Measurements from ENCODE around the gene TMPRSS4. TPM values are rescaled to one million over a fixed set of nuclear protein-coding genes. Genes with fewer than 3 reads are reported as not detected.

The TMPRSS4 gene
- polyA plus RNA-seq, 1 of the 3 experiments (the other 2 are of a cell fraction), result not detected

DNA sequence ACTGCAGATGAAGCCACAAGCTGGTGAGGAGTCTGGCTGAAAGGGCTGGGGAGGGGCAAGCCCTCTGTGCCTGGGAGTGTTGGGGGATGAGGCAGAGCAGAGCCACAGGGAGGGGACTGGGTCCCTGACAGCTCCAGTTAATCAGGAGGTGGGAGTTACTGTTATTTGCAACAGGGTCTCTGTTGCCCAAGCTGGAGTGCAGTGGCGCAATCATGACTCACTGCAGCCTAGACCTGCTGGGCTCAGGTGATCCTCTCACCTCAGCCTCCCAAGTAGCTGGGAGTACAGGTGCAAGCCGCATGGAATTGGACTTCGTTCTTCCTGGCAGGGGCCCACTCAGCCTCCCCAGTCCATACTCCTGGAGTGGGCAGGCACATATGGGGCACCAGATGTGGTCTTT, 91.9 kb downstream of the TMPRSS4 start:
- Histone ChIP-seq H3F3A (replicated peaks; ENCODE audit: insufficient read depth) (no peaks in the 10 kb centered on the region), H3K4me2 (no peak overlapping the region), H4K20me1 (ENCODE audit: insufficient read depth) (no peaks in the 10 kb centered on the region), H3K36me3 (replicated peaks in 1 of 2; ENCODE audit: control insufficient read depth in 1 of 2, insufficient read depth in 2 of 2, low read length in 1 of 2) (no peaks in the 10 kb centered on the region), H2AFZ (ENCODE audit: low read depth) (no peak overlapping the region), H3K4me1 (ENCODE audit: control insufficient read depth in 1 of 2, insufficient read depth in 2 of 2, low read depth in 1 of 2, low read length in 1 of 2) (peaks cover 0 to 2% of the 10 kb centered on the region in 2 experiments; a peak in 1 of 4 replicates), H3K9ac (no peak overlapping the region), H3K27ac (ENCODE audit: low read depth in 2 of 2, low read length in 1 of 2) (no peak overlapping the region), H3K9me3 (no peaks in the 10 kb centered on the region), H3K4me3 (ENCODE audit: low read depth in 2 of 2, low read length in 1 of 2) (no peak overlapping the region), H3K27me3 (ENCODE audit: insufficient read depth) (peaks cover 30% of the 10 kb centered on the region), H3K79me2 (ENCODE audit: insufficient read depth) (no peaks in the 10 kb centered on the region), H3K9me2 (no peaks in the 10 kb centered on the region)
- 67% methylated on average over 2 of the region's 3 CpGs for WGBS (ENCODE audit: low lambda C conversion rate)
- DNase-seq, result no peak
- POLR2A ChIA-PET, result no interaction called here
- CTCF ChIA-PET, result interaction anchor here (1.1 to 6.3 kb wide), 2 partner anchors 12 to 25 kb away, joined by 3 to 246 read pairs; no protein-coding TSS in a partner anchor
- TF ChIP-seq POLR2AphosphoS5 (IDR thresholded peaks at IDR 0.05; ENCODE audit: low read depth, low read length) (no peak), IRF3 (IDR thresholded peaks at IDR 0.05; ENCODE audit: low read depth, low read length) (no peak), MXI1 (IDR thresholded peaks at IDR 0.05; ENCODE audit: low read depth, low read length) (no peak), RAD21 (IDR thresholded peaks at IDR 0.05; ENCODE audit: low read length) (no peak), TAF1 (IDR thresholded peaks at IDR 0.05; ENCODE audit: borderline replicate concordance, low read depth, low read length) (no peak), FOXJ3 (CRISPR knock-in tag; IDR thresholded peaks at IDR 0.05) (no peak), ELF1 (IDR thresholded peaks at IDR 0.05) (no peak), MEF2A (IDR thresholded peaks at IDR 0.05; ENCODE audit: borderline replicate concordance, low read depth) (no peak), TEAD4 (IDR thresholded peaks at IDR 0.05; ENCODE audit: borderline replicate concordance, insufficient read depth) (no peak)
- TF ChIP-seq, protein P1, sequence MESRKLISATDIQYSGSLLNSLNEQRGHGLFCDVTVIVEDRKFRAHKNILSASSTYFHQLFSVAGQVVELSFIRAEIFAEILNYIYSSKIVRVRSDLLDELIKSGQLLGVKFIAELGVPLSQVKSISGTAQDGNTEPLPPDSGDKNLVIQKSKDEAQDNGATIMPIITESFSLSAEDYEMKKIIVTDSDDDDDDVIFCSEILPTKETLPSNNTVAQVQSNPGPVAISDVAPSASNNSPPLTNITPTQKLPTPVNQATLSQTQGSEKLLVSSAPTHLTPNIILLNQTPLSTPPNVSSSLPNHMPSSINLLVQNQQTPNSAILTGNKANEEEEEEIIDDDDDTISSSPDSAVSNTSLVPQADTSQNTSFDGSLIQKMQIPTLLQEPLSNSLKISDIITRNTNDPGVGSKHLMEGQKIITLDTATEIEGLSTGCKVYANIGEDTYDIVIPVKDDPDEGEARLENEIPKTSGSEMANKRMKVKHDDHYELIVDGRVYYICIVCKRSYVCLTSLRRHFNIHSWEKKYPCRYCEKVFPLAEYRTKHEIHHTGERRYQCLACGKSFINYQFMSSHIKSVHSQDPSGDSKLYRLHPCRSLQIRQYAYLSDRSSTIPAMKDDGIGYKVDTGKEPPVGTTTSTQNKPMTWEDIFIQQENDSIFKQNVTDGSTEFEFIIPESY (IDR thresholded peaks at IDR 0.05; ENCODE audit: borderline replicate concordance, low read depth), result no peak

DNA sequence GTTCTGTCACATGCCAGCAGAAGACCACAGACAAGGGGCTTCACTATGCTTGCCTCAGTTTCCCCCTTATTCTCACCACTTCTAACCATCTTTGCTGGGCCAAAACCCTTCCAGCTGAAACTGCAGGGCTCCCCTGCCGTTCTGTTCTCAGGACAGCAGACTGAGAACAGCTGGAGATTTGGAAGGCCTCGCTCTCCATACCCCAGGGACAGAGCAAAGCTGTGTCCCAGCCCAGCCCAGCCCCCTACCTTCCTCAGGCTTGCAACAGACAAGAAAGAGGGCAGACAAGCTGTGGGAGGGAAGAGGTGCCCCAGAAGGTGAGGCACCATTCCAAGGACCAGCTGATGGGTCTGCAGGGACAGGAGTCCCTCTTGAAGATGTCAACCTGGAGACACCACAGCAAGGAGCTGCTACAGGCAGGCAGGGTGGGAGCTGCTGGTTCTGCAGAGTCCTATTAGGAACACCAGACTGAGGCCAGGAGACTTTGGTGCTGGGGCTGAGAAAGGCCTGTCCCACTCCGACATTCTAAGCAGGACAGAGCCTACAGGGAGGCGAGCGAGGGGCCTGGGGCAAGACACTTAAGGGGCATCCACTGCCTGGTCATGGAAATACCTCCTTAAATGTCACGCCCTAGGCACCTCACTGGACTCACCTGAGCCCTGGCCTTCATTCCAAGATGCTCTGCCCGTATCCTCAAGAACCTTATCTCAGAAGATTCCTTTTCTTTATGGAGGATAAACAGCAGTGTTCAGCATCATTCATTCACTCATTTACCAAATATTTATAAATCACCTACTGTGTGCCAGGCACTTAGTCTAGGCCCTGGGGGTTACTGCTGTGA, 92.6 kb downstream of the TMPRSS4 start:
- ChIA-PET CTCF (interaction anchor here (1.1 to 6.3 kb wide), 3 partner anchors 13 to 29 kb away, joined by 3 to 246 read pairs (median 15); no protein-coding TSS in a partner anchor), POLR2A (interaction anchor here (1.2 kb wide), 1 partner anchor 14 kb away, joined by 3 read pairs; no protein-coding TSS in a partner anchor)
- no peaks in the 10 kb centered on the region for H3K79me2 ChIP-seq (ENCODE audit: insufficient read depth)
- no peaks in the 10 kb centered on the region for H4K20me1 ChIP-seq (ENCODE audit: insufficient read depth)
- peaks cover 0 to 2% of the 10 kb centered on the region in 2 experiments; a peak in 1 of 4 replicates for H3K4me1 ChIP-seq (ENCODE audit: control insufficient read depth in 1 of 2, insufficient read depth in 2 of 2, low read depth in 1 of 2, low read length in 1 of 2)
- H2AFZ ChIP-seq (ENCODE audit: low read depth), result no peak overlapping the region
- no peak overlapping the region for H3K27ac ChIP-seq (ENCODE audit: low read depth in 2 of 2, low read length in 1 of 2)
- 25% methylated on average over 5 of the region's 7 CpGs for WGBS (ENCODE audit: low lambda C conversion rate)
- TF ChIP-seq GATA2 (CRISPR knock-in tag; IDR thresholded peaks at IDR 0.05) (no peak), EP300 (IDR thresholded peaks at IDR 0.05; ENCODE audit: borderline replicate concordance in 1 of 2, low read depth in 1 of 2, low read length in 1 of 2) (no peak), NFIC (IDR thresholded peaks at IDR 0.05; ENCODE audit: borderline replicate concordance) (no peak), CHD2 (IDR thresholded peaks at IDR 0.05; ENCODE audit: low read length, partially characterized antibody) (no peak), MEF2A (IDR thresholded peaks at IDR 0.05; ENCODE audit: borderline replicate concordance, low read depth) (no peak), NRF1 (IDR thresholded peaks at IDR 0.05; ENCODE audit: low read depth, low read length) (no peak), POLR2AphosphoS5 (IDR thresholded peaks at IDR 0.05; ENCODE audit: low read depth, low read length) (no peak)
- TF ChIP-seq, protein P2, sequence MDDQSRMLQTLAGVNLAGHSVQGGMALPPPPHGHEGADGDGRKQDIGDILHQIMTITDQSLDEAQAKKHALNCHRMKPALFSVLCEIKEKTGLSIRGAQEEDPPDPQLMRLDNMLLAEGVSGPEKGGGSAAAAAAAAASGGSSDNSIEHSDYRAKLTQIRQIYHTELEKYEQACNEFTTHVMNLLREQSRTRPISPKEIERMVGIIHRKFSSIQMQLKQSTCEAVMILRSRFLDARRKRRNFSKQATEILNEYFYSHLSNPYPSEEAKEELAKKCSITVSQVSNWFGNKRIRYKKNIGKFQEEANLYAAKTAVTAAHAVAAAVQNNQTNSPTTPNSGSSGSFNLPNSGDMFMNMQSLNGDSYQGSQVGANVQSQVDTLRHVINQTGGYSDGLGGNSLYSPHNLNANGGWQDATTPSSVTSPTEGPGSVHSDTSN (IDR thresholded peaks at IDR 0.05), result no peak
- TF ChIP-seq, protein P1 (IDR thresholded peaks at IDR 0.05; ENCODE audit: borderline replicate concordance, low read depth), result no peak
- H3K4me3 ChIP-seq (ENCODE audit: low read depth in 2 of 2, low read length in 1 of 2), result no peak overlapping the region
- no peaks in the 10 kb centered on the region for H3F3A ChIP-seq (replicated peaks; ENCODE audit: insufficient read depth)
- no peak for DNase-seq
- H3K9me2 ChIP-seq, result no peaks in the 10 kb centered on the region
- no peaks in the 10 kb centered on the region for H3K36me3 ChIP-seq (replicated peaks in 1 of 2; ENCODE audit: control insufficient read depth in 1 of 2, insufficient read depth in 2 of 2, low read length in 1 of 2)
- H3K4me2 ChIP-seq, result no peak overlapping the region
- peaks cover 30% of the 10 kb centered on the region for H3K27me3 ChIP-seq (ENCODE audit: insufficient read depth)
- H3K9me3 ChIP-seq, result no peaks in the 10 kb centered on the region
- H3K9ac ChIP-seq, result no peak overlapping the region

Measured in SK-N-SH (cell line).